Cardiac septum (tissue), 1 donor: ENCODE data around the gene FRA10AC1. TPM values are rescaled to one million over a fixed set of nuclear protein-coding genes. Genes with fewer than 3 reads are reported as not detected.
A peak's percentile ranks its signal among the peaks of the same experiment; 100 is the strongest.

ENCODE experiments used
- DNase-seq: peaks from one replicate; pipeline ENCODE4 v3.0.0-alpha.2; 2020; ENCODE audit warnings: low spot score
- intact Hi-C: fragments of 100-400 bp; cut with DNase I; formaldehyde crosslinking; loops from one replicate; pipeline ENCODE4 v1.14.0; 2022
- long read RNA-seq: library from polyadenylated mRNA; unstranded; transcript quantifications from one replicate; pipeline ENCODE4 v2.0.0, GENCODE V29; 2021
- total RNA-seq: library from RNA; stranded (reverse); fragmentation: NEBNext Ultra II Directional; extraction: Animal tissue kit (Norgen Biotek cat#: 25700); gene quantifications from one replicate; pipeline ENCODE4 v1.2.1, GENCODE V29; 2021
- donor health status: DM: no; HTN: no; CAD: no.

The FRA10AC1 gene
- 21.1 TPM for total RNA-seq
- long read RNA-seq, transcript FRA10AC1-201 (14 exons, 3,089 nt) = major isoform, 54 of 98 reads
- long read RNA-seq, partial matches to known transcripts = 30 of 98 reads
- long read RNA-seq, other reads (novel, unspliced or antisense) = 14 of 98 reads

- DNase-seq = peak; percentile 96
- intact Hi-C loops = loop anchor here (10.0 kb wide), 1 partner anchor 112 kb away; no protein-coding TSS in a partner anchor
Observed at GRCh38 chr10:93702210-93703001, at the start of gene FRA10AC1. TSS of gene FRA10AC1 (minus strand) at chr10:93702592. CDS start at chr10:93700106, 2,486 bp downstream.

GRCh38 chr10:93751832-93752231, 49.4 kb upstream of the FRA10AC1 start:
- no peak for DNase-seq
- intact Hi-C loops = no loop called here

- intact Hi-C loops = no loop called here
- DNase-seq = no peak
Observed at GRCh38 chr10:93751124-93751523, 48.7 kb upstream of the FRA10AC1 start.

GRCh38 chr10:93749218-93749799, 46.9 kb upstream of the FRA10AC1 start:
- intact Hi-C loops = no loop called here

GRCh38 chr10:93746844-93747284, 44.5 kb upstream of the FRA10AC1 start:
- intact Hi-C loops = no loop called here
- no peak for DNase-seq

More at GRCh38 chr10:93749218-93749799, 46.9 kb upstream of the FRA10AC1 start:
- DNase-seq = no peak

GRCh38 chr10:93745408-93746065, 43.1 kb upstream of the FRA10AC1 start:
- DNase-seq = no peak
- intact Hi-C loops = no loop called here

GRCh38 chr10:93742633-93743349, 40.4 kb upstream of the FRA10AC1 start:
- DNase-seq = no peak
- intact Hi-C loops = no loop called here

GRCh38 chr10:93741367-93741766, 39.0 kb upstream of the FRA10AC1 start:
- no peak for DNase-seq
- intact Hi-C loops = no loop called here

- intact Hi-C loops = no loop called here
- DNase-seq = no peak
Observed at GRCh38 chr10:93726024-93726423, 23.6 kb upstream of the FRA10AC1 start.

- intact Hi-C loops = no loop called here
- DNase-seq = no peak
Observed at GRCh38 chr10:93723153-93723552, 20.8 kb upstream of the FRA10AC1 start.

- intact Hi-C loops = no loop called here
- DNase-seq = no peak
Observed at GRCh38 chr10:93722550-93722949, 20.2 kb upstream of the FRA10AC1 start.

GRCh38 chr10:93719901-93720300, 17.5 kb upstream of the FRA10AC1 start:
- no peak for DNase-seq
- intact Hi-C loops = no loop called here

GRCh38 chr10:93718937-93719725, 16.7 kb upstream of the FRA10AC1 start:
- intact Hi-C loops = no loop called here
- DNase-seq = no peak

GRCh38 chr10:93716766-93717165, 14.4 kb upstream of the FRA10AC1 start:
- intact Hi-C loops = no loop called here
- no peak for DNase-seq

- intact Hi-C loops = no loop called here
- no peak for DNase-seq
Observed at GRCh38 chr10:93715345-93715744, 13.0 kb upstream of the FRA10AC1 start.

GRCh38 chr10:93712593-93712992, 10.2 kb upstream of the FRA10AC1 start:
- intact Hi-C loops = no loop called here
- no peak for DNase-seq

GRCh38 chr10:93711891-93712290, 9.5 kb upstream of the FRA10AC1 start:
- intact Hi-C loops = no loop called here

GRCh38 chr10:93710333-93710909, 8.0 kb upstream of the FRA10AC1 start:
- intact Hi-C loops = no loop called here
- DNase-seq = no peak

More at GRCh38 chr10:93711891-93712290, 9.5 kb upstream of the FRA10AC1 start:
- no peak for DNase-seq
